Measurements from ENCODE around the gene SLC4A4. TPM values are rescaled to one million over a fixed set of nuclear protein-coding genes. Genes with fewer than 3 reads are reported as not detected.

SLC4A4 gene
- total RNA-seq, 1 experiment from 2014 or later = 1.1 TPM

DNA sequence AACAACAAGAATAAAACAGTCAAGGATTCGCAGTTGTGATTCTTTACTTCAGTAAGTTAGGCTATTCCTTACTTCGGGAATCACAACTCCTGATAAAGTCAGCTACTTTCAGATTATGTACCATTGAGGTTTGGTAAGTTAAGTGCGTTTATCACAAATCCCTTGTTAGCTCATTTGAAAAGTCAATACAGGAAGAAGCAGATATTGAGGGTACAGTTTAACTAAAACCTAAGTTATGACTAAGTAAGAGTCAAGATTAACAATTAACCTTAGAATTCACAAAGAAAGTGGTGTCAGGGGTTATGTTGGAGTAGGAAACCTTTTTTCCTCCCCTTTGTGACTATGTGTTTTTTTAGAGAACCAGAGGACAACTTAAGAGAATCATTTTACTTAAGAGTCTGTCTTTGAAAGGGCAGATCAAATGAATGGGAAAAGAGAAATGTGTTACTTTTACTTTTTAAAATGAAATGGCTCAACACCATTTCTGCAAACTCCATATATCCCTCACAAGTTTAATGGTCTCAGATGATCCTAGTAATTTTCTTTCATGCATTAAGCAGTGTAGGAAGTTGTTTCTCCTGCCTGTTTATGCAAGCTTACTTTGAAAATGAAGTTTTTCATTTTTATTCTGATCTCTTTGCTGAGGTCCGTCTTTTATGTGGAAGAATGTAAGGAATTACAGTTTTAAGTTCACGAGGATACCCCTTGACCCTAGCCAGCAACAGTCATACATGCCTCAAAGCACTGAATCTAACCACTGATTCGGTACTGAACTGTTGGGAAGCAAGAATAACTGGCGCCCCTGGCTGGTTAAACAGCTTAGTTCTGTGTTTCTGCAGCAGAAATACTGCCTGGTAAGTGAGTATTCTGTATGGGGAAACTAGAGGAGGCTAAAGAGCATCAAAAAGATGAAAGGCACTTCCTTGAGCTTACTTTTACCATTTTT, 211.7 kb downstream of the SLC4A4 start:
- ChIA-PET CTCF (interaction anchor here (0.6 to 1.6 kb wide), 6 partner anchors 10 to 321 kb away, joined by 3 to 5 read pairs (median 3); no protein-coding TSS in a partner anchor), POLR2A (no interaction called here)
- no peak overlapping the region for H3K27ac Mint-ChIP-seq
- peaks cover 20% of the 10 kb centered on the region for H3K4me1 Mint-ChIP-seq
- H3K27me3 Mint-ChIP-seq (ENCODE audit: low read depth) = no peaks in the 10 kb centered on the region
- H3K9me3 Mint-ChIP-seq = no peaks in the 10 kb centered on the region
- no peaks in the 10 kb centered on the region for H3K36me3 Mint-ChIP-seq
- no peak overlapping the region for H3K4me3 Mint-ChIP-seq
- ATAC-seq (peak; percentile 89), DNase-seq (ENCODE audit: low spot score) (peak; percentile 15)
- TF ChIP-seq, protein P1, sequence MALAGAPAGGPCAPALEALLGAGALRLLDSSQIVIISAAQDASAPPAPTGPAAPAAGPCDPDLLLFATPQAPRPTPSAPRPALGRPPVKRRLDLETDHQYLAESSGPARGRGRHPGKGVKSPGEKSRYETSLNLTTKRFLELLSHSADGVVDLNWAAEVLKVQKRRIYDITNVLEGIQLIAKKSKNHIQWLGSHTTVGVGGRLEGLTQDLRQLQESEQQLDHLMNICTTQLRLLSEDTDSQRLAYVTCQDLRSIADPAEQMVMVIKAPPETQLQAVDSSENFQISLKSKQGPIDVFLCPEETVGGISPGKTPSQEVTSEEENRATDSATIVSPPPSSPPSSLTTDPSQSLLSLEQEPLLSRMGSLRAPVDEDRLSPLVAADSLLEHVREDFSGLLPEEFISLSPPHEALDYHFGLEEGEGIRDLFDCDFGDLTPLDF (CRISPR knock-in tag; IDR thresholded peaks at IDR 0.05) = no peak
- no peak for TF ChIP-seq GTF2I (CRISPR knock-in tag; conservative IDR thresholded peaks at IDR 0.05)
- TF ChIP-seq ZNF232 (CRISPR knock-in tag; IDR thresholded peaks at IDR 0.05) = no peak
- no peak for TF ChIP-seq ESRRA (CRISPR knock-in tag; IDR thresholded peaks at IDR 0.05; ENCODE audit: borderline replicate concordance)
- TF ChIP-seq, protein P2, sequence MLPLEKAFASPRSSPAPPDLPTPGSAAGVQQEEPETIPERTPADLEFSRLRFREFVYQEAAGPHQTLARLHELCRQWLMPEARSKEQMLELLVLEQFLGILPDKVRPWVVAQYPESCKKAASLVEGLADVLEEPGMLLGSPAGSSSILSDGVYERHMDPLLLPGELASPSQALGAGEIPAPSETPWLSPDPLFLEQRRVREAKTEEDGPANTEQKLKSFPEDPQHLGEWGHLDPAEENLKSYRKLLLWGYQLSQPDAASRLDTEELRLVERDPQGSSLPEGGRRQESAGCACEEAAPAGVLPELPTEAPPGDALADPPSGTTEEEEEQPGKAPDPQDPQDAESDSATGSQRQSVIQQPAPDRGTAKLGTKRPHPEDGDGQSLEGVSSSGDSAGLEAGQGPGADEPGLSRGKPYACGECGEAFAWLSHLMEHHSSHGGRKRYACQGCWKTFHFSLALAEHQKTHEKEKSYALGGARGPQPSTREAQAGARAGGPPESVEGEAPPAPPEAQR (CRISPR knock-in tag; IDR thresholded peaks at IDR 0.05) = no peak
- TF ChIP-seq NR3C1 (CRISPR knock-in tag; conservative IDR thresholded peaks at IDR 0.05; ENCODE audit: low read depth) = no peak
- TF ChIP-seq ATF1 (CRISPR knock-in tag; IDR thresholded peaks at IDR 0.05) = no peak
- TF ChIP-seq, protein P3, sequence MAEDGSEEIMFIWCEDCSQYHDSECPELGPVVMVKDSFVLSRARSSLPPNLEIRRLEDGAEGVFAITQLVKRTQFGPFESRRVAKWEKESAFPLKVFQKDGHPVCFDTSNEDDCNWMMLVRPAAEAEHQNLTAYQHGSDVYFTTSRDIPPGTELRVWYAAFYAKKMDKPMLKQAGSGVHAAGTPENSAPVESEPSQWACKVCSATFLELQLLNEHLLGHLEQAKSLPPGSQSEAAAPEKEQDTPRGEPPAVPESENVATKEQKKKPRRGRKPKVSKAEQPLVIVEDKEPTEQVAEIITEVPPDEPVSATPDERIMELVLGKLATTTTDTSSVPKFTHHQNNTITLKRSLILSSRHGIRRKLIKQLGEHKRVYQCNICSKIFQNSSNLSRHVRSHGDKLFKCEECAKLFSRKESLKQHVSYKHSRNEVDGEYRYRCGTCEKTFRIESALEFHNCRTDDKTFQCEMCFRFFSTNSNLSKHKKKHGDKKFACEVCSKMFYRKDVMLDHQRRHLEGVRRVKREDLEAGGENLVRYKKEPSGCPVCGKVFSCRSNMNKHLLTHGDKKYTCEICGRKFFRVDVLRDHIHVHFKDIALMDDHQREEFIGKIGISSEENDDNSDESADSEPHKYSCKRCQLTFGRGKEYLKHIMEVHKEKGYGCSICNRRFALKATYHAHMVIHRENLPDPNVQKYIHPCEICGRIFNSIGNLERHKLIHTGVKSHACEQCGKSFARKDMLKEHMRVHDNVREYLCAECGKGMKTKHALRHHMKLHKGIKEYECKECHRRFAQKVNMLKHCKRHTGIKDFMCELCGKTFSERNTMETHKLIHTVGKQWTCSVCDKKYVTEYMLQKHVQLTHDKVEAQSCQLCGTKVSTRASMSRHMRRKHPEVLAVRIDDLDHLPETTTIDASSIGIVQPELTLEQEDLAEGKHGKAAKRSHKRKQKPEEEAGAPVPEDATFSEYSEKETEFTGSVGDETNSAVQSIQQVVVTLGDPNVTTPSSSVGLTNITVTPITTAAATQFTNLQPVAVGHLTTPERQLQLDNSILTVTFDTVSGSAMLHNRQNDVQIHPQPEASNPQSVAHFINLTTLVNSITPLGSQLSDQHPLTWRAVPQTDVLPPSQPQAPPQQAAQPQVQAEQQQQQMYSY (CRISPR knock-in tag; IDR thresholded peaks at IDR 0.05) = no peak
- TF ChIP-seq, protein P4, sequence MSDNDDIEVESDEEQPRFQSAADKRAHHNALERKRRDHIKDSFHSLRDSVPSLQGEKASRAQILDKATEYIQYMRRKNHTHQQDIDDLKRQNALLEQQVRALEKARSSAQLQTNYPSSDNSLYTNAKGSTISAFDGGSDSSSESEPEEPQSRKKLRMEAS (CRISPR knock-in tag; IDR thresholded peaks at IDR 0.05) = no peak
- TF ChIP-seq ZNF671 (CRISPR knock-in tag; IDR thresholded peaks at IDR 0.05) = no peak
- no peak for TF ChIP-seq TEAD4 (CRISPR knock-in tag; IDR thresholded peaks at IDR 0.05)
- TF ChIP-seq, protein P5, sequence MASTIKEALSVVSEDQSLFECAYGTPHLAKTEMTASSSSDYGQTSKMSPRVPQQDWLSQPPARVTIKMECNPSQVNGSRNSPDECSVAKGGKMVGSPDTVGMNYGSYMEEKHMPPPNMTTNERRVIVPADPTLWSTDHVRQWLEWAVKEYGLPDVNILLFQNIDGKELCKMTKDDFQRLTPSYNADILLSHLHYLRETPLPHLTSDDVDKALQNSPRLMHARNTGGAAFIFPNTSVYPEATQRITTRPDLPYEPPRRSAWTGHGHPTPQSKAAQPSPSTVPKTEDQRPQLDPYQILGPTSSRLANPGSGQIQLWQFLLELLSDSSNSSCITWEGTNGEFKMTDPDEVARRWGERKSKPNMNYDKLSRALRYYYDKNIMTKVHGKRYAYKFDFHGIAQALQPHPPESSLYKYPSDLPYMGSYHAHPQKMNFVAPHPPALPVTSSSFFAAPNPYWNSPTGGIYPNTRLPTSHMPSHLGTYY (CRISPR knock-in tag; IDR thresholded peaks at IDR 0.05) = no peak
- TF ChIP-seq ZNF138 (CRISPR knock-in tag; conservative IDR thresholded peaks at IDR 0.05) = no peak
- TF ChIP-seq FOXP1 (CRISPR knock-in tag; IDR thresholded peaks at IDR 0.05; ENCODE audit: borderline replicate concordance) = no peak
- no peak for TF ChIP-seq PRRX2 (CRISPR knock-in tag; IDR thresholded peaks at IDR 0.05)
- TF ChIP-seq, protein P6, sequence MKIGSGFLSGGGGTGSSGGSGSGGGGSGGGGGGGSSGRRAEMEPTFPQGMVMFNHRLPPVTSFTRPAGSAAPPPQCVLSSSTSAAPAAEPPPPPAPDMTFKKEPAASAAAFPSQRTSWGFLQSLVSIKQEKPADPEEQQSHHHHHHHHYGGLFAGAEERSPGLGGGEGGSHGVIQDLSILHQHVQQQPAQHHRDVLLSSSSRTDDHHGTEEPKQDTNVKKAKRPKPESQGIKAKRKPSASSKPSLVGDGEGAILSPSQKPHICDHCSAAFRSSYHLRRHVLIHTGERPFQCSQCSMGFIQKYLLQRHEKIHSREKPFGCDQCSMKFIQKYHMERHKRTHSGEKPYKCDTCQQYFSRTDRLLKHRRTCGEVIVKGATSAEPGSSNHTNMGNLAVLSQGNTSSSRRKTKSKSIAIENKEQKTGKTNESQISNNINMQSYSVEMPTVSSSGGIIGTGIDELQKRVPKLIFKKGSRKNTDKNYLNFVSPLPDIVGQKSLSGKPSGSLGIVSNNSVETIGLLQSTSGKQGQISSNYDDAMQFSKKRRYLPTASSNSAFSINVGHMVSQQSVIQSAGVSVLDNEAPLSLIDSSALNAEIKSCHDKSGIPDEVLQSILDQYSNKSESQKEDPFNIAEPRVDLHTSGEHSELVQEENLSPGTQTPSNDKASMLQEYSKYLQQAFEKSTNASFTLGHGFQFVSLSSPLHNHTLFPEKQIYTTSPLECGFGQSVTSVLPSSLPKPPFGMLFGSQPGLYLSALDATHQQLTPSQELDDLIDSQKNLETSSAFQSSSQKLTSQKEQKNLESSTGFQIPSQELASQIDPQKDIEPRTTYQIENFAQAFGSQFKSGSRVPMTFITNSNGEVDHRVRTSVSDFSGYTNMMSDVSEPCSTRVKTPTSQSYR (CRISPR knock-in tag; IDR thresholded peaks at IDR 0.05) = no peak
- TF ChIP-seq, protein P7, sequence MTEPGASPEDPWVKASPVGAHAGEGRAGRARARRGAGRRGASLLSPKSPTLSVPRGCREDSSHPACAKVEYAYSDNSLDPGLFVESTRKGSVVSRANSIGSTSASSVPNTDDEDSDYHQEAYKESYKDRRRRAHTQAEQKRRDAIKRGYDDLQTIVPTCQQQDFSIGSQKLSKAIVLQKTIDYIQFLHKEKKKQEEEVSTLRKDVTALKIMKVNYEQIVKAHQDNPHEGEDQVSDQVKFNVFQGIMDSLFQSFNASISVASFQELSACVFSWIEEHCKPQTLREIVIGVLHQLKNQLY (CRISPR knock-in tag; IDR thresholded peaks at IDR 0.05) = no peak
- TF ChIP-seq TP53 (CRISPR knock-in tag; IDR thresholded peaks at IDR 0.05) = no peak
